ENCODE results near the gene EIF3D. TPM values are rescaled to one million over a fixed set of nuclear protein-coding genes. Genes with fewer than 3 reads are reported as not detected.

The EIF3D gene
- total and polyA plus RNA-seq, 9 of the 15 experiments (the other 6 are each of a cell fraction or from before 2014, with no cell fraction given): 191 to 422 (median 279) TPM

DNA sequence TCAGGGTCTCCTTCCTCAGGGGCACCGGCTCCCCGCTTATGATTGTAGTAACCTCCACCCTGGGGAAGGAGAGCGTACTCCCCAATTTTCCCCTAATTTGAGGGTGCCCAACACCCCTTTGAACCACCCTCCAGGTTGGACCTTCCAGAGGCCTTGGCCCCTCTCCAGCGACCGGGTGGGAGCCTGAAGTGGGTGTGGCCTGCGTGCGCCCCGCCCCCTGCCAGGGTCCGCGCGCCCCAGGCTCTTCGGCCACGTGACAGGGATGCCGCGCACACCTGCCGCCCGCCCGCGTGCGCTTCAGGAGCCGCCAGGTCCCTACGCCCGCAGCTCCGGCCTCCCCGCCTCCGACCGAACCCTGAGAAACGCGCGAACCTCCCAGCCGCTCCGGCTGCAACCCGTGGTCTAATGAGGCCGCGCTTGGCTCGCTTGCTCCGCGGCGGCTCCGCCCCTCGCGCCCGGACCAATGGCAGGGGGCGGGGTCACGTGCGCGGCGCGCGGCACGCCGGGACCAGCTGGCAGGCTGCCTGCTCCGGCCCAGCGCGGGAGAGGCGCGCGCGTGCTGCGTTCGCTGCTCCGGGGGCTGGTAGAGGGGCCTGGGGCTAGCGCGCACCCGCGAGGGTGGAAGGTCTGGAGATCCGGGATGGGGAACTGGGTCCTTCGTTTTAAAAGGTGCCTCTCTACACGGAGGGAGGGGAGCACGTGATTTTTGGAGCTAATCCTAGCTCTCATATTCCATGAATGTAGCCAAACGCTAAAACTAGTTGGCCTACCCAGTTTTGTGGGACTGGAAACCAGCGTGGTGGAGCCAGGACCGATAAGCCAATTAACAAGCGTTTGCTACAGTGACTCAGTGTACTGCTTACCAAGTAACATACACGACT is 22.1 kb downstream of the EIF3D start, which contains the start of gene FOXRED2 (continued):
- TF ChIP-seq, protein P1, sequence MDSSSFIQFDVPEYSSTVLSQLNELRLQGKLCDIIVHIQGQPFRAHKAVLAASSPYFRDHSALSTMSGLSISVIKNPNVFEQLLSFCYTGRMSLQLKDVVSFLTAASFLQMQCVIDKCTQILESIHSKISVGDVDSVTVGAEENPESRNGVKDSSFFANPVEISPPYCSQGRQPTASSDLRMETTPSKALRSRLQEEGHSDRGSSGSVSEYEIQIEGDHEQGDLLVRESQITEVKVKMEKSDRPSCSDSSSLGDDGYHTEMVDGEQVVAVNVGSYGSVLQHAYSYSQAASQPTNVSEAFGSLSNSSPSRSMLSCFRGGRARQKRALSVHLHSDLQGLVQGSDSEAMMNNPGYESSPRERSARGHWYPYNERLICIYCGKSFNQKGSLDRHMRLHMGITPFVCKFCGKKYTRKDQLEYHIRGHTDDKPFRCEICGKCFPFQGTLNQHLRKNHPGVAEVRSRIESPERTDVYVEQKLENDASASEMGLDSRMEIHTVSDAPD (CRISPR knock-in tag; IDR thresholded peaks at IDR 0.05): peak; percentile 54; the same call in 1 of the 2 replicates
- TF ChIP-seq, protein P2, sequence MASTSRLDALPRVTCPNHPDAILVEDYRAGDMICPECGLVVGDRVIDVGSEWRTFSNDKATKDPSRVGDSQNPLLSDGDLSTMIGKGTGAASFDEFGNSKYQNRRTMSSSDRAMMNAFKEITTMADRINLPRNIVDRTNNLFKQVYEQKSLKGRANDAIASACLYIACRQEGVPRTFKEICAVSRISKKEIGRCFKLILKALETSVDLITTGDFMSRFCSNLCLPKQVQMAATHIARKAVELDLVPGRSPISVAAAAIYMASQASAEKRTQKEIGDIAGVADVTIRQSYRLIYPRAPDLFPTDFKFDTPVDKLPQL (IDR thresholded peaks at IDR 0.05; ENCODE audit: extremely low read depth, insufficient read length): no peak
- TF ChIP-seq ZNF175 (CRISPR knock-in tag; IDR thresholded peaks at IDR 0.05; ENCODE audit: low read depth) (0 out of 2 replicates have a peak, but pooled peaks have one; percentile 64), ZNF143 (CRISPR knock-in tag; IDR thresholded peaks at IDR 0.05) (peak; percentile 77), MYC (IDR thresholded peaks at IDR 0.05; ENCODE audit: low read depth, low read length) (peak; percentile 87), MYC (CRISPR knock-in tag; IDR thresholded peaks at IDR 0.05; ENCODE audit: borderline replicate concordance, low read depth) (no peak), MAZ (CRISPR knock-in tag; conservative IDR thresholded peaks at IDR 0.05 in 1 of 2, IDR thresholded peaks at IDR 0.05 in 1 of 2) (peak; percentile 48 to 67; a peak in 1 of 4 replicates), CBFA2T2 (conservative IDR thresholded peaks at IDR 0.05) (peak; percentile 48), KLF1 (tag; IDR thresholded peaks at IDR 0.05) (peak; percentile 51; the same call in 1 of the 2 replicates), ETV6 (IDR thresholded peaks at IDR 0.05; ENCODE audit: borderline replicate concordance in 1 of 2, low read depth in 2 of 2, low read length in 1 of 2) (no peak), ETV6 (CRISPR knock-in tag; IDR thresholded peaks at IDR 0.05; ENCODE audit: borderline replicate concordance) (peak; percentile 78; the same call in 1 of the 2 replicates), CXXC5 (CRISPR knock-in tag; IDR thresholded peaks at IDR 0.05) (peak; percentile 92), GATAD2B (IDR thresholded peaks at IDR 0.05; ENCODE audit: borderline replicate concordance) (peak; percentile 84; the same call in 1 of the 2 replicates), NEUROD1 (IDR thresholded peaks at IDR 0.05; ENCODE audit: borderline replicate concordance, low read depth, low read length, partially characterized antibody) (no peak), SOX6 (IDR thresholded peaks at IDR 0.05) (0 out of 2 replicates have a peak, but pooled peaks have one; percentile 34)
- TF ChIP-seq, protein P3, sequence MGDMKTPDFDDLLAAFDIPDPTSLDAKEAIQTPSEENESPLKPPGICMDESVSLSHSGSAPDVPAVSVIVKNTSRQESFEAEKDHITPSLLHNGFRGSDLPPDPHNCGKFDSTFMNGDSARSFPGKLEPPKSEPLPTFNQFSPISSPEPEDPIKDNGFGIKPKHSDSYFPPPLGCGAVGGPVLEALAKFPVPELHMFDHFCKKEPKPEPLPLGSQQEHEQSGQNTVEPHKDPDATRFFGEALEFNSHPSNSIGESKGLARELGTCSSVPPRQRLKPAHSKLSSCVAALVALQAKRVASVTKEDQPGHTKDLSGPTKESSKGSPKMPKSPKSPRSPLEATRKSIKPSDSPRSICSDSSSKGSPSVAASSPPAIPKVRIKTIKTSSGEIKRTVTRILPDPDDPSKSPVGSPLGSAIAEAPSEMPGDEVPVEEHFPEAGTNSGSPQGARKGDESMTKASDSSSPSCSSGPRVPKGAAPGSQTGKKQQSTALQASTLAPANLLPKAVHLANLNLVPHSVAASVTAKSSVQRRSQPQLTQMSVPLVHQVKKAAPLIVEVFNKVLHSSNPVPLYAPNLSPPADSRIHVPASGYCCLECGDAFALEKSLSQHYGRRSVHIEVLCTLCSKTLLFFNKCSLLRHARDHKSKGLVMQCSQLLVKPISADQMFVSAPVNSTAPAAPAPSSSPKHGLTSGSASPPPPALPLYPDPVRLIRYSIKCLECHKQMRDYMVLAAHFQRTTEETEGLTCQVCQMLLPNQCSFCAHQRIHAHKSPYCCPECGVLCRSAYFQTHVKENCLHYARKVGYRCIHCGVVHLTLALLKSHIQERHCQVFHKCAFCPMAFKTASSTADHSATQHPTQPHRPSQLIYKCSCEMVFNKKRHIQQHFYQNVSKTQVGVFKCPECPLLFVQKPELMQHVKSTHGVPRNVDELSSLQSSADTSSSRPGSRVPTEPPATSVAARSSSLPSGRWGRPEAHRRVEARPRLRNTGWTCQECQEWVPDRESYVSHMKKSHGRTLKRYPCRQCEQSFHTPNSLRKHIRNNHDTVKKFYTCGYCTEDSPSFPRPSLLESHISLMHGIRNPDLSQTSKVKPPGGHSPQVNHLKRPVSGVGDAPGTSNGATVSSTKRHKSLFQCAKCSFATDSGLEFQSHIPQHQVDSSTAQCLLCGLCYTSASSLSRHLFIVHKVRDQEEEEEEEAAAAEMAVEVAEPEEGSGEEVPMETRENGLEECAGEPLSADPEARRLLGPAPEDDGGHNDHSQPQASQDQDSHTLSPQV (IDR thresholded peaks at IDR 0.05): peak; percentile 98
- TF ChIP-seq, protein P4, sequence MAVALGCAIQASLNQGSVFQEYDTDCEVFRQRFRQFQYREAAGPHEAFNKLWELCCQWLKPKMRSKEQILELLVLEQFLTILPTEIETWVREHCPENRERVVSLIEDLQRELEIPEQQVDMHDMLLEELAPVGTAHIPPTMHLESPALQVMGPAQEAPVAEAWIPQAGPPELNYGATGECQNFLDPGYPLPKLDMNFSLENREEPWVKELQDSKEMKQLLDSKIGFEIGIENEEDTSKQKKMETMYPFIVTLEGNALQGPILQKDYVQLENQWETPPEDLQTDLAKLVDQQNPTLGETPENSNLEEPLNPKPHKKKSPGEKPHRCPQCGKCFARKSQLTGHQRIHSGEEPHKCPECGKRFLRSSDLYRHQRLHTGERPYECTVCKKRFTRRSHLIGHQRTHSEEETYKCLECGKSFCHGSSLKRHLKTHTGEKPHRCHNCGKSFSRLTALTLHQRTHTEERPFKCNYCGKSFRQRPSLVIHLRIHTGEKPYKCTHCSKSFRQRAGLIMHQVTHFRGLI (CRISPR knock-in tag; IDR thresholded peaks at IDR 0.05): no peak

All from K562 (cell line).